Cardiac fibroblast (primary cell): Measurements from ENCODE around the gene C19orf25.
"Not testable (repeated sequence)": the region's sequence is repeated elsewhere in the genome, so short reads cannot be mapped to it uniquely, and the experiment has no call there.

Experiments used
- DNase-seq, 2 donors: peaks; one replicate each; pipeline versions ENCODE4 v3.0.0 to v3.0.0-alpha.2; 2010; ENCODE audit warnings: low read depth in 2 of 2
- H3K4me3 ChIP-seq, 2 donors: replicated peaks in 1 of 2; 1 replicate in 1 of 2; 2 replicates in 1 of 2; pipeline ENCODE4 v1.5.1; 2011; ENCODE audit warnings: low read depth in 2 of 2, low read length in 2 of 2, mild to moderate bottlenecking in 2 of 2, moderate library complexity in 1 of 2
- CTCF ChIP-seq: IDR thresholded peaks from one replicate; pipeline ENCODE4 v1.5.1; 2011; ENCODE audit warnings: low read depth, mild to moderate bottlenecking, low read length, inconsistent platforms

The C19orf25 gene

GRCh38 chr19:1502433-1503088 lies 23.5 kb upstream of the C19orf25 start:
- H3K4me3 ChIP-seq: no peak overlapping the region
- no peak for TF ChIP-seq CTCF
- no peak for DNase-seq

- DNase-seq: no peak
- no peak for TF ChIP-seq CTCF
These were observed 22.2 kb upstream of the C19orf25 start for GRCh38 chr19:1501200-1501595.

GRCh38 chr19:1499231-1499630 lies 20.2 kb upstream of the C19orf25 start:
- DNase-seq, H3K4me3 ChIP-seq: not testable (repeated sequence)

More at GRCh38 chr19:1501200-1501595, 22.2 kb upstream of the C19orf25 start:
- no peak overlapping the region for H3K4me3 ChIP-seq

- no peak for TF ChIP-seq CTCF
- no peak for DNase-seq
- no peak overlapping the region for H3K4me3 ChIP-seq
These were observed 18.7 kb upstream of the C19orf25 start for GRCh38 chr19:1497578-1498235.

- TF ChIP-seq CTCF: no peak
- H3K4me3 ChIP-seq: no peak overlapping the region
- no peak for DNase-seq
These were observed 17.9 kb upstream of the C19orf25 start for GRCh38 chr19:1496714-1497577.

GRCh38 chr19:1495799-1496713 lies 17.0 kb upstream of the C19orf25 start:
- DNase-seq: no peak
- no peak for TF ChIP-seq CTCF
- no peak overlapping the region for H3K4me3 ChIP-seq
